Measurements from ENCODE around the gene SPHK1.

SPHK1 gene

DNA sequence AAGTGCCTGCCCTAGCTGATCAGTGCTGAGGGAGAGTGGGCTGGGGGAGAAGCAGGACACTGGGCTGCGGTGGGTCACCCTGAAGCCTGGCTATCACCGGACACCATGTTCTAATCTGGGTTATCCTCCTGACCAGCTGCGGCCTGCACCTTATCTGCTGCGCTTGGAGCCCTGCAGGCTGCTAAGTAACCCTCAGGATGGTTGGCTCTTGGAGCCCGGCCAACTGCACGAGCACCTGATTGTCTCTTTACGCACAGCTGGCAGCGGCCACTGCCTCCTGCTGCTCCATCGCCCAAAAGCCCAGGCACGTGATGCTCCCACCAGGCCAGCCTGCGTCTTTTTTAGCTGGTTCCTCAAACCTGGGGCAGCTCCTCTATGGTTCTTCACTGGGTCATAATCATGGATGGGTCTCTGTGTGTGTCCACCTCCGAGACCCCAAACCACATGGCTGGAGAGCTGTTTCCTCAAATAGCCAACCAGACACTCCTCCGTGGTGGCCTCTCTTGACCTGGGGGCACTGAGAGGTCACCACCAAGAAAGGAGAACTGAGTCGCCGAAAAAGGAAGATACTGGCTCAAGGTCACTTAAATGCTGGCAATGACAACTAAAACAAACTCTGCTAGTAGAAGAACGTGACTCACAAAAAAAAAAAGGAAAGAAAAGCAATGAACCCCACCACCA, 21.7 kb downstream of the SPHK1 start:
- DNase-seq (ENCODE audit: low read depth in 4 of 4, low spot score in 1 of 4), result no peak

DNA sequence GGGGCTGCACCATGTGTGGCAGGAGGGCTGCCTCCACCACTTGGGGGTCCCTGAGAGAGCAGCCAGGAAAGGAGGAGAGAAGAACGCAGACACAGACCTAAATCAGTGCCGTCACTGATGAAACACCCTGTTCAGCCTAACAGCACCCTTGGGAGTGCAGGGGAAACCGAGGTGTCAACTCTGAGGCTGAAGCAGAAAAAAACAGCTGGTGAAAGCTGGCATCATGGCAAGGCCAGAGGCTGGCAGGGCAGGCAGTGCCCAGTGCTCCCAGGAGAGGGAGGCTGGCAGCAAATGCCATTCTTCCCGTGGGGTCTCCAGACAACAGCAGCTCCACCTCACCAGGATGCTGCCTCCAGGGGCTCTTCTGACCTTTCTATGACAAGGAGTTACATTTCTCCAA, 23.1 kb downstream of the SPHK1 start:
- DNase-seq (ENCODE audit: low read depth in 4 of 4, low spot score in 1 of 4), result no peak

DNA sequence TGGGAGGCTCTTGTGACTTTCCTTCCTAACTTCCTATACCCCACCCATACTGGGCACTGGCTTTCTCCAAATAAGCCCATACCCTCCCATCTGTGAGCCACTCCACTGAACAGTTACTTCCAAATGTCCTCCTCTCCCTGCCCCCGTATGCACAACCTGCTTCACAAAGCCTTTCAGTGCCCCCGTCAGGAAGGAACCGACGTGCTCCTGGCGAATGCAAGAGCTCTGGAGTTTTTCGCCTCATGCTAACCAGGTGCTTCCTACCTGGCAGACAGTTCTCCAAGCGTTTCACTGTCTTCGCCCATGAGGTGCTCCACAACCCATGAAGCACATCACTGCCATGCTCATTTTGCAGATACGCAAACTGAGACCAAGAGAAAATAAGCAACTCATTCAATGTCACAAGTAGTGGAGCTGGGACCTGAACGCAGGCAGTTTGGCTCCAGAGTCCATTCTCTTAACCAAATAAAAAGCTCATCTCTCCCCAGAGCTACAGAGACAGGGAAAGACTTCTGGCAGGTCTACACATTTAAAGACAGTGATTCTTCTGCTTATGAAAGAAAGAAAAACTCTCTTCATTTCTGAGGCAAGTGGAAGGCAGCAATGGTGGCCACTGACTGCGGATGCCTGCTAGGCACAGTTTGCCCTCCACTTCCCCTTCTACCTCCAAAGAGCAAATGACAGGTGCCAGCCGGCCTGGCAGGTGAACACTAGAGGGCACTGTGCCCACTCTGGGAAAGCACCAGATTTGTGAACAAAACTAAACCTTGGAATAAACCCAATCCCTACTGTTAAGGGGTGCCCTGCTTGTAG, 23.8 kb downstream of the SPHK1 start:
- peak; percentile 16 to 53 (median 46) for DNase-seq (ENCODE audit: low read depth in 4 of 4, low spot score in 1 of 4)

DNA sequence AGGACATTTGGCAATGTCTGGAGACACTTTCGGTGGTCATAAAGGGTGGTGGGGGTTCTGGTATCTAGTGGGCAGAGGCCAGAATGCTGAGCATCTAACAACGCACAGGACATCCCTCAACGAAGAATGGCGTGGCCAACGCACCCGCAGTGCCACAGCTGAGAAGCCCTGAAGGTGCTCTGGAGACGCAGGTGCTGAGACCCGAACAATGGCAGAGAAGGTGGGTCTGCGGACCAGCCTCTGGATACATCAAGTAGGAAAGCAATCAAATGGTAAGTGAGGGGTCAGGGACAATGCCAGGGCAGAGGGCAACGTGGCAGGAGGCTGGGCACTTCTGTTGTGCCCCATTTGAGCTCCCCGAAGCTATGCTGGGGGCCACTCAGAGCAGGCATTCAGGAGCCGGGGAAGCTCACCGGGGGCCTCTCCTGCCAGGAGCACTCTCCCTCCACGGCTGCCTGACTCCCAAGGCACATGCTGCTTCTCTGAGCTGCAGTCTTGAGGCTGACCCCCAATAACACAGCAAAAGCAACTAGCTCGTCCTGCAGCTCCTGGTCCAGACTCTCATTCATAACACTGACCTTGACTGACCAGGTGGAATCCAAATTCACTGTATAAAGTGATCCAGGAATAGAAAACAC, 26.0 kb downstream of the SPHK1 start:
- DNase-seq (ENCODE audit: low read depth in 4 of 4, low spot score in 1 of 4), result no peak

DNA sequence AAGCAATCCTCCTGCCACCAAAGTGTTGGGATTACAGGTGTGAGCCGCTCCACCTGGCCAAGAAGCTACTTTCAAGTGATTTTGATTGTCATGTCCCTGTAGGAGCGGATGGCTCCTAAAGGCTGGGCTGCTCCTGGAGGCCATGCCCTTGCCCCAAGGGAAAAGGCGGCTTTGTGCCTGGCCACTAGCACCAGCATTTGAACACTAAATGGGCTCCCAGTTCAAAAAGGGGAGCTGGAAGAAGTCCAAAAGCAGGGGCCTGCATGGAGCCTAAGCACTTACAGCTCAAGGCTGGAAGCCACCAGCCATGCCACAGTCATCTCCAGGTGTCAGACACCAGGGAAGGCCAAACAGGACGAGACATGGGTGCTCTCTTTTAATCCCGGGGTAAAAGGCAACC, 26.8 kb downstream of the SPHK1 start:
- no peak for DNase-seq (ENCODE audit: low read depth in 4 of 4, low spot score in 1 of 4)

DNA sequence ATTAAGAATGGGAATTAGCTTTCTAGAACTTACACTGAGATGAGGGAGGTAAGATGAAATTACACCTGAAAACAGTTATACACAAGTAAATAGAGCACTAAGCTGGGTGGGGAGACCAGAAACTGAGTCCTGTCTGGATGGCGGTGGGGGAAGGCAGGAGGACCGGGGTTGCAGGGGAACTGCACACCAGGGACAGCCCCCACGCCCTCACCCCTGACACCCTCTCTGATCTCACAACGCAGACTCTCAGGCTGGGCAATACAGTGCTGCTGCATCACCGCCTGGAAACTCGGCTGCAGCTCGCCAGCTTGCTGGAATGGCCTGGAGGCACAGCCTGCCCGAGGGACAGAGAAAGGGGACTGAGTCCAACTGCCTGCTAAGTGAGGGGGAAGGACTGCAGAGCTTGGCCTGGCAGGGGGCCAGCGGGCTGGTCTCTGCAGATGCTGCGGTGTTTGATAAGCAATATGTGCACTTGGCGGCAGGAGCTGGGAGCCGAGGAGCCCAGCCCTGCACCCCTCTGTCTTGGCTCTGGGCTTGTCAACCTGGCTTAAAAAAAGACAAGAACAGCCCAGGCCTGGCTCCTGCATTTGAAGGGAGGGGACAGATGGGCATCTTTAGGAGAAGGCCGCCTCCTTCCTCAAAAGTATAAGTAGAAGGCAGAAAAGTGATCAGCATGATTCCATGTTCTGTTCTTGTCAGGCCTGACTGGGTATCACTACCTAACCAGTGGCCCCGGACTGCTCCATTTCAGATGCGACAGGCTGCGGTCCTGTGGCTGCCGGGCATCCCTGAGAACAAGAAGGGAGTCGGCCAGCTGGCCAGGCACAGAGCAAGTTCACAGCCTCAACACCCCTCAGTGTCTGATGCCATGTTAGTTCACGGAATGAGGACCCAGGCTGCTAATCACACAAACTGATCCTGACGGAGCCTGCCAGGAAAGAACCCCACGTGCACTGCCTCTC, 30.2 kb downstream of the SPHK1 start:
- DNase-seq (ENCODE audit: low read depth in 4 of 4, low spot score in 1 of 4), result no peak

DNA sequence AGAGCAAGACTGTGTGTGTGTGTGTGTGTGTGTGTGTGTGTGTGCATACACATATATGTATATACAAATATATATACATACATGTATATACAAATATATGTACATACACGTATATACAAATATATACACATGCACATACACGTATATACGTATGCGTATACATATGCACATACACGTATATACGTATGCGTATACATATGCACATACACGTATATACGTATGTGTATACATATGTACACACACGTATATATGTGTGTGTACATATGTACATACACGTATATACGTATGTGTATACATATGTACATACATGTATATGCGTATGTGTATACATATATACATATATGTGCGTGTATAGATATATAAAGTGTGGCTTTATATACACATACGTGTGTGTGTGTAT, 31.4 kb downstream of the SPHK1 start:
- DNase-seq (ENCODE audit: low read depth in 4 of 4, low spot score in 1 of 4), result no peak

DNA sequence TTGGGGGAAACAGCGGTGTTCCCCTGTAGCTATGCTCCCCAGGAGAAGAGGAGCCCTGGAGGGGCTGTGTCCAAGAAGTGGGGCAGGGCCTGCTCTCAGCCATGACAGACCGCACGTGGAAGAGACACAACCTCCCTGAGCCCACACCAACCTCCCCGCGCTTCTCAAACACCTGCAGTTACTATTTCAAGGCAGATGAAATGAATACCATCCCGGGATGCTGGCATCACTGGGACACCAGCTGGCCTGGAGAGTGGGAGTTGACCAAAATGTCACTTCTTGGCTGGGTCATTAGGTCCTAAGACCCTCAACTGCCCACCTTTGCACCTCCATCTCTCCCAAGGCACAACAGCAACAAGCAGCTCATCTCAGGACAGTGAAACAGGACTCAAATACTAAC, 32.0 kb downstream of the SPHK1 start:
- DNase-seq (ENCODE audit: low read depth in 4 of 4, low spot score in 1 of 4), result no peak

DNA sequence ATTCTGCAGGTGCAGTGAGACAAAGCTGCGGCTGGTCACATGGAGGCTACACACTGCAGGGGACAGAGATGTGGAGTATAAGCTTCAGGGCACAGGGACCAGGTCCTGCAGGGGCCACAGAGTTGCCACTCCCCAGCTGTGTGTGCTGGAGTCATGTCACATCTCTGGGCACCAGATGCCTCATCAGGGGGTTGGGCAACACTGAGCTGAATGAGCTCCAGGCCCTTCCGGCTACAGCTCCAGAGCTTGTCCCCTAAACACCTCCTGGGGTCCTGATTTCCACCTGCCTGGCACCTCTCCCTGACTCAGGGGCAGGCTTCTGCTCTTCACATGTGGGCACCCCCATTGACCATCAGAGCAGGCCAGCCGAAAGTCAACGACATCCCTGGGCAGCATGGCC, 32.5 kb downstream of the SPHK1 start:
- DNase-seq (ENCODE audit: low read depth in 4 of 4, low spot score in 1 of 4), result no peak

DNA sequence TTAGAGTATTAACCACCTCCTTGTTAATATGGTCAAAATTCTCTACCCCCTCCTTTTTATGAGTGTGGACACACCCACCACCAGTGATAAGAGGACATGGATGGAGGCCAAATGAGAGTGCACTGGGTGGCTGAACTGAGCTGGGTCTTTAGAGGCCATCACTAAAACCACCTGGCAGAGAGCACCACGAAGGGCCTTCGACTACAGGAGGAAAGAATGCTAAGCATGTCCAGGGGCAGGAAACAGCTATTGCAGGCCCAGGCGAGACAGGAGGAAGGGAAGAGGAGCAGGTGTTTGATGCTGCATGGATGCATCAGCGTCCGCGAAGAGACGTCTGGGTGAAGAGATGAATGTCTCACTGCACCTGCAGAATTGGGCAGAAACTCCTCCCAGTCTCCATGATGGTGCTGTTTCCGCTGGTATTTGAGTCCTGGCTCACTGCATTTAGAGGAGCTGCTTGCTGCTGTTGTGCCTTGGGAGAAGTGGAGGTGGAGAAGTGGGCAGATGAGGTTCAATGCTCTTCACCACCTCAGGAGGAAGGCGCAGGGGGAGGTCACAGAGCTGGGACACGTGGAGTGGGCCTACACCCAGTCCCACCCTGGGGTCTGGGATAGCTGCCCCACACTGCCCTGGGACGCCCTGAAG, 33.2 kb downstream of the SPHK1 start:
- DNase-seq (ENCODE audit: low read depth in 4 of 4, low spot score in 1 of 4), result no peak

DNA sequence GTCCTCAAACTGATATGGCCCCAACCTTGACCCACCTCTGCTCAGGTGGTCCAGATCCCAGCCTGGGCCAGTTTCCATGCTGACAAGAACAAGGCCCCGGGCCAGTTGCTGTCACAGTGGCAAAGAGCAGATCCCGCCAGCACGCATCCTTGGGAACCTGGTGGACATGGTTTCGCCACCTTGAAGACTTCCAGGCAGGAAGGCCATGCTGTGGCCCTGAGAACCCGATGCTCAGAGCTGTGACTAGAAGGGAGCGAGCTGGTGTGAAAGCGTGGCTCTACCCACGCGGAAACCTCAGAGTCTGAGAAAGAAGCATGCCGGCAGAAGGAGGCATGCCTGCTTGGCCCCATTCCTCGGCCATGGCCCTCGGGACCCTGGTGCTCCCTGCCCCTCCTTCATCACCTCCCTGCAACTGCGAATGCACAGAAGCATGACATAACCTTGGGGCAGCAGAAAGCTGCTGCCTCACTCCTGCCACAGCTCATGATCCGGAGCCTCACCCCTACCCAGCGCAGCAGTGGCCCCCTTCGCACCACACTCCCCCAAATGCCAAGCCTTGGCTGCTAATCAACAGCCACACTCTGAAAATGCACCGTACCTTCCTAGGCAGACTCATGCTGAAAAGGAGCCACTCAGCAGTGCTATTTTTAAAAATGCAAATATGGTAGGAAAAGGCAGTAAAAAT, 35.3 kb downstream of the SPHK1 start:
- DNase-seq (ENCODE audit: low read depth in 4 of 4, low spot score in 1 of 4), result no peak

DNA sequence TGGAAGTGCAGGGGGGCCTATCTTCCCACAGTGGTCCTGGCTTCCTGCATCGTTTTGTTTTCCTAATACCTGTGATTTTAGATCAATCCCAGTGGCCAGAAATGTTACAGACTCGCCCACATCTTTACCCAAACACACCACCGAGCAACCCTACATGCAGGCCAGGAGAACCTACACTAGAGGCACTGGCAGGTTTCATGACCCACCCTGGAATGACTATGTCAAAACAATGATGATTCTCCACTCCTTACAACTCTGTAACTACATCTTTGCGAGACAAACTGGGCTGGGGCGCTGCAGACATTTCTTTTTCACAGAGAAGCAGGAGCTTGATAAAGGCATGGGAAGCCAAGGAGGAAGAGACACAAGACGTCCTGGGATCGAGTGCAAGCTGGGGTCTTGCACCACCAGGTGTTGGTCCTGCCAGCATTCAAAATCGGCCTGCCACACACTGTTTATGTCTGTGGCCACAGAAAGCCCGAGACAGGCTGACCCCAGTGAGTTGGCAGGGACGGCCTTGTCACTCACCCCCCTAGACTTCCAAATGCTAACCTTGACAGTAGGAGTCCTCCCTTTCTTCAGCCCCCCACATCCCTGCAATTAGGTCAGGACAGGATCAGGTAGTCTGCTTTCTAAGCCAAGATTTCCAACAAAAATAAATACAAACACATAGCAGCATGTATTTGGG, 36.1 kb downstream of the SPHK1 start:
- no peak for DNase-seq (ENCODE audit: low read depth in 4 of 4, low spot score in 1 of 4)

DNA sequence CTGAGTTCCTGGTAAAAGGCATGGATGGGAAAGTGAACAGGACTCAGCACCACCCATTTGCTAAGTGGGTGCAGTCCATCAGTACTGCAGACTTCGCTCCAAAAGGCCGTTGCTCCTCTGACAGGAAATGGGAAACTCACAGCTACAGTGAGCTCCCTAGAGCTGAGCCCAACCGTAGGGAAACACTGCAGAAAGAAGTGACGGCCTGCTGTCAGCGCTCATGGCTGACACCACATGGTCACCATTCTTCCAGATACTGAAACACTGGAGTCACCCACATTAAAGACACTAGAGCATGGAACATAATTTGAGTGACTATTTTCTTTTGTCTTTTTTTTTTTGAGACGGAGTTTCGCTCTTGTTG, 36.6 kb downstream of the SPHK1 start:
- no peak for DNase-seq (ENCODE audit: low read depth in 4 of 4, low spot score in 1 of 4)

DNA sequence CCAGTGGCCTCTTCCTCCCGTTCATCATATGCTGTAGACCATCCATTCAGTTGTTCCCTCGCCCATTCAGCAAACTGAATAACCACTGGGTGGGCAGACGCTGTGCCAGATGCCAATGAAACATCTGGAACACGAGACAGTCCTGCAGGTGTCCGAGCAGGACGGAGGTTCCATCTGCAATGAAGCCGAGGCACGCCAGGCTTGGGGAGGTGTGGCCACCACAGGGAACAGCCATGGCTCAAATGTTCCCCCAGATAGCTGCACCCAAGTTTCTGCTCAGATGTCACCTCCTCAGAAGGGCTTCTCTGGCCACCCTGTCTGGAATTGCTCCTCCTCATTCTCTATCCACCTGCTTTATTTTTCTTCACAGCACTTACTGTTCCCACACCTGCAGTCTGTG, 38.0 kb downstream of the SPHK1 start:
- no peak for DNase-seq (ENCODE audit: low read depth in 4 of 4, low spot score in 1 of 4)

DNA sequence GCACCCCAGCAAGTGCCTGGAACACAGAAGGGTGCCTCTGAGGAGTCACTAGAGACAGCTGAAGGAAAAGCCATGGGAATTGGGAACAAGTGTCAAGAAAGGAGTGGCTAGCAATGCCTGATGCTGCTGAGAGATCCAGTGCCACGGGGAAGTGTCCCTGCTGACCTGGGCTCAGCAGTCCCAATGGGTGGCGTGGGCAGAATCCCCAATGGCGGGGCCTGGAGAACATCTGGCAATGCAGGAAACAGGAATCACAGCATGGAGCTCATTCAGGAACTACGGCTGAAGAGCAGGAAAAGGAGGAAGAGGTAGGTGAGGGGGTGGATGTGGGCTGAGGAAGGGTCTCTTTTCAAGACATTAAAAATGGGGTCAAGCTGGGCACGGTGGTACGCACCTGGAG, 38.5 kb downstream of the SPHK1 start:
- no peak for DNase-seq (ENCODE audit: low read depth in 4 of 4, low spot score in 1 of 4)

DNA sequence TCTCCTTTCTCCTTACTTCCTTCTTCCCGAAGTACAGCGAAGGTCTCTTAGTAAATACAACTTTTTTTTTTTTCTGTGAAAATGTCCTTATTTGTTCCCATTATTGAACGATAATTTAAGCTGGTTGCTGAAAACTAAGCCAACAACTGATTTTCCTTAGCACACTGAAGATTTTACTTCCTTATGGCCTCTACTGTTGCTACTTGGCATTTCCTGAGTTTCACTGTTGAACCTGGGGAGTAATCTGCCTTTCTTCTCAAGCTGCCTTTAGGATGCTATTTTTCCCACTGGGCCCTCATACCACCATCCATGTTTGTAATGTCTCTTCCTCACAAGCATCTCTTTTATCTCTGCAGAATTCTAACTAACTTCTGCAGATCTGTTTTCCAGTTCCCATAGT, 42.4 kb downstream of the SPHK1 start:
- DNase-seq (ENCODE audit: low read depth in 4 of 4, low spot score in 1 of 4), result no peak

DNA sequence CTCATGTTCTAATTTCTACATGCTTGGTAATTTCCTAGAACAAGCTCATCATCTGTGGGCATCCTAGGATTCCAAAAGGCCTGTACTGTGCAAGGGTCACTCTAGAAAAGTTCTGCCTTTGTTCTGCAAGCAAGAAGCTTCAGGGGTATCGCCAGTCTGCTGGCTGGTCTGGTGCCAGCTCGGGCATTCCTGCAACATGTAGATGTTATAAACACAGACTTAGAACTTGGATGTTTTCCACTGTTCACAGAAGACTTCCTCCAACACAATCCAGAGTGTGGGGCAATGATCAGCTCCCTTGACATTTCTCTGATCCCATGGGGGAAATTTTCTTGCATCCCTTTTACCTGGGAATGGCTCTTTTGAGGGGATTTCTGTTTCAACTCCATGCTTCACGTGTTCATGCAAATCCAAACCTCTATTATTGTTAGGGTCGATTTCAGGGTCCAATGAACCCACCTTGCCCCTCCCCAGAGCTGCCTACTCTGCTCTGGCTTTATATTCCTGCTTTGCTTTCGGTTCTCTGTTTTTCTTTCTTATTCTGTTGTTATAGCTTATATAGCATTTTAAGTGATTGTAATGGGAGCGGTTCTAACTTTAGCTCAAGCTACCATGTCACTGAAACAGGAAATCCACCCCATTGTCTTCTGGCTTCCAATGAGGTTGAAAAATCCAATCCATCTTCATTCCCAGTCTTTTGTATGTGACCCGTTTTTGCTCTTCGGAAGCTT, 43.3 kb downstream of the SPHK1 start:
- DNase-seq (ENCODE audit: low read depth in 4 of 4, low spot score in 1 of 4), result no peak

DNA sequence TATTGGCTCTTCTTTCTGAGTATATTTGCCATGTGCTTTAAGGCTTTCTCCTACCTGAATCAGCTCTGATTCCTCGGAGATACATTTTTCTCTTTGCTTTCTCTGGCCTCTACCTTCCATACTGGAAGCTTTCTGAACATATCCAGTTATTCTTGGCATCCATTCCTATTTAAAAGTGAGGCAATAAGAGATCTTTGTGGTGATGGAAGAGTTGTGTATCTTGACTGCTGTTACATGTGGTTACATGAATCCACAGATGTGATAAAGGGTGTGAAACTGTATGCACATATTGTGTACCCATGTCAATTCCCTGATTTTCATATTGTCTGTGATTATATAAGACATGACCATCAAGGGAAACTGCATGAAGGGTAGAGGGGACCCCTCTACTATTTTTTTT, 44.1 kb downstream of the SPHK1 start:
- no peak for DNase-seq (ENCODE audit: low read depth in 4 of 4, low spot score in 1 of 4)

DNA sequence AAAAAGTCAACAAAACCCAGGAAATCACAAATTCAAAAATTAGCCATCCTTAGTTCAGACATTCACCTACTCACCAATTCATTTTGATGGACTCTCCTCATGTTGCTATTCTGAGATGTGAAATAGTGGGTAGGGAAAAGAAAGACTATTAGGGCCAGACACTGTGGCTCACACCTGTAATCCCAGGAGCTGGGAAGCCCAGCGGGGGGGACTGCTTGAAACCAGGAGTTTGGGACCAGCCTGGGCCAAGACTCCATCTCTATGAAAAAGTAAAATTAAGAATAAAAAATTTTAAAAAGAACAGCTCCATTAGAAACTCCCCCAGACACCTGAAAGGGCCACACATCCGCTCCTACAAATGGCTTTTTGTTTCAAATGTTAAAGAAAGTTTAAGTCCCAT, 47.1 kb downstream of the SPHK1 start:
- DNase-seq (ENCODE audit: low read depth in 4 of 4, low spot score in 1 of 4), result no peak

Data from stimulated activated CD4-positive, alpha-beta T cell treated with anti-CD3 and anti-CD28 coated beads, Interleukin-1b, Interleukin-23, amount 100 ng/mL, for 24 hours (primary cell).